A549 (cell line): ENCODE results near the gene ST14.

ENCODE experiments used
- BHLHE40 ChIP-seq: IDR thresholded peaks from 2 replicates; pipeline ENCODE4 v1.6.1; 2012; ENCODE audit warnings: low read depth, low read length, inconsistent platforms
- CHD2 ChIP-seq: fragments of 150-350 bp; IDR thresholded peaks from 2 replicates; pipeline ENCODE4 v1.6.1; 2014; ENCODE audit warnings: low read length; ENCODE audit not compliant: partially characterized antibody
- CHD4 ChIP-seq: fragments of 200-600 bp; sonication (generic); IDR thresholded peaks from 2 replicates; pipeline ENCODE4 v1.6.1; 2016; ENCODE audit warnings: antibody characterized with exemption, mild to moderate bottlenecking, borderline replicate concordance
- MAFK ChIP-seq: fragments of 450-650 bp; IDR thresholded peaks from 2 replicates; pipeline ENCODE4 v1.6.1; 2014; ENCODE audit not compliant: partially characterized antibody
- POLR2A ChIP-seq: IDR thresholded peaks from 2 replicates; pipeline ENCODE4 v1.6.1; 2012; ENCODE audit warnings: mild to moderate bottlenecking, low read length
- POLR2AphosphoS2 ChIP-seq: conservative IDR thresholded peaks from 2 replicates; pipeline ENCODE4 v1.6.1; 2012; ENCODE audit warnings: low read length, improper control_type of control experiment, inconsistent platforms
- RAD21 ChIP-seq, 2 experiments: fragments of >200 bp in 1 of 2; sonication (Bioruptor Twin) in 1 of 2; formaldehyde crosslinking in 1 of 2; IDR thresholded peaks in 1 of 2; conservative IDR thresholded peaks in 1 of 2; 2 replicates in 1 of 2; 3 replicates in 1 of 2; pipeline ENCODE4 v1.6.1; 2012 to 2018; ENCODE audit warnings: inconsistent platforms in 1 of 2
- RARB ChIP-seq: fragments of 250-450 bp; sonication (Bioruptor Pico); IDR thresholded peaks from 2 replicates; pipeline ENCODE4 v1.8.0; 2021; ENCODE audit warnings: mild to moderate bottlenecking, moderate library complexity
- RFX5 ChIP-seq: fragments of 450-650 bp; IDR thresholded peaks from 2 replicates; pipeline ENCODE4 v1.7.1; 2014; ENCODE audit warnings: antibody characterized with exemption, mild to moderate bottlenecking, moderate library complexity
- RNF2 ChIP-seq: fragments of 200-600 bp; sonication (generic); IDR thresholded peaks from 2 replicates; pipeline ENCODE4 v1.6.1; 2016; ENCODE audit warnings: low read depth, mild to moderate bottlenecking, antibody characterized with exemption, moderate library complexity, borderline replicate concordance
- TF ChIP-seq, protein P1 (sequence below): fragments of >200 bp; sonication (Bioruptor Twin); formaldehyde crosslinking; IDR thresholded peaks from 3 replicates; pipeline ENCODE4 v1.5.1; 2016
- TF ChIP-seq, protein P2 (sequence below): fragments of 450-650 bp; IDR thresholded peaks from 2 replicates; pipeline ENCODE4 v1.6.1; 2014; ENCODE audit warnings: antibody characterized with exemption

DNA sequence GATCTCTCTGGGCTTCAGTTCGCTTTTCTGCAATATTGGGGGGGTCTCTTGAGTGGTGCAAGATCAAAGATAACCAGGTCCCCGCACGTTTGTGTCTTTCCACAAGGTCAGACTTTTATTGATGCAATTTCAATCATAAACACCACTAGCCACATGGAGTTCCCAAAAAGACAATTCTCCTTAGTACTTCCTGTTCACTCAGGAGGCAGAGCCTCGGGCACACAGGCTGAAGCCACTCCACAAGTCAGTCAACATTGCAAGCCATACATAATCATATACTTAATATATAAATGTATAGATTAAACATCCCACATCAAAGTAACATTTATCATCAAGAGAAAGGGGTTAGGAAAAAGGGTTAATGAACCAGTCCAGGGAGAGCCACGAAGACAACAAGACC lies 12.0 kb downstream of the ST14 start:
- TF ChIP-seq, protein P1, sequence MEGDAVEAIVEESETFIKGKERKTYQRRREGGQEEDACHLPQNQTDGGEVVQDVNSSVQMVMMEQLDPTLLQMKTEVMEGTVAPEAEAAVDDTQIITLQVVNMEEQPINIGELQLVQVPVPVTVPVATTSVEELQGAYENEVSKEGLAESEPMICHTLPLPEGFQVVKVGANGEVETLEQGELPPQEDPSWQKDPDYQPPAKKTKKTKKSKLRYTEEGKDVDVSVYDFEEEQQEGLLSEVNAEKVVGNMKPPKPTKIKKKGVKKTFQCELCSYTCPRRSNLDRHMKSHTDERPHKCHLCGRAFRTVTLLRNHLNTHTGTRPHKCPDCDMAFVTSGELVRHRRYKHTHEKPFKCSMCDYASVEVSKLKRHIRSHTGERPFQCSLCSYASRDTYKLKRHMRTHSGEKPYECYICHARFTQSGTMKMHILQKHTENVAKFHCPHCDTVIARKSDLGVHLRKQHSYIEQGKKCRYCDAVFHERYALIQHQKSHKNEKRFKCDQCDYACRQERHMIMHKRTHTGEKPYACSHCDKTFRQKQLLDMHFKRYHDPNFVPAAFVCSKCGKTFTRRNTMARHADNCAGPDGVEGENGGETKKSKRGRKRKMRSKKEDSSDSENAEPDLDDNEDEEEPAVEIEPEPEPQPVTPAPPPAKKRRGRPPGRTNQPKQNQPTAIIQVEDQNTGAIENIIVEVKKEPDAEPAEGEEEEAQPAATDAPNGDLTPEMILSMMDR, result no peak
- TF ChIP-seq POLR2AphosphoS2 (no peak), RNF2 (no peak), RFX5 (no peak), MAFK (no peak), RAD21 (conservative IDR thresholded peaks at IDR 0.05 in 1 of 2, IDR thresholded peaks at IDR 0.05 in 1 of 2) (no peak), POLR2A (no peak), BHLHE40 (no peak), RARB (CRISPR knock-in tag) (no peak), CHD2 (no peak), CHD4 (no peak)
- TF ChIP-seq, protein P2, sequence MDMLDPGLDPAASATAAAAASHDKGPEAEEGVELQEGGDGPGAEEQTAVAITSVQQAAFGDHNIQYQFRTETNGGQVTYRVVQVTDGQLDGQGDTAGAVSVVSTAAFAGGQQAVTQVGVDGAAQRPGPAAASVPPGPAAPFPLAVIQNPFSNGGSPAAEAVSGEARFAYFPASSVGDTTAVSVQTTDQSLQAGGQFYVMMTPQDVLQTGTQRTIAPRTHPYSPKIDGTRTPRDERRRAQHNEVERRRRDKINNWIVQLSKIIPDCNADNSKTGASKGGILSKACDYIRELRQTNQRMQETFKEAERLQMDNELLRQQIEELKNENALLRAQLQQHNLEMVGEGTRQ, result no peak
